ENCODE measurements around the gene TCF4. TPM values are rescaled to one million over a fixed set of nuclear protein-coding genes. Genes with fewer than 3 reads are reported as not detected.

TCF4 gene
- total and polyA plus RNA-seq, 7 donors = 8.6 to 68.9 (median 36.8) TPM

DNA sequence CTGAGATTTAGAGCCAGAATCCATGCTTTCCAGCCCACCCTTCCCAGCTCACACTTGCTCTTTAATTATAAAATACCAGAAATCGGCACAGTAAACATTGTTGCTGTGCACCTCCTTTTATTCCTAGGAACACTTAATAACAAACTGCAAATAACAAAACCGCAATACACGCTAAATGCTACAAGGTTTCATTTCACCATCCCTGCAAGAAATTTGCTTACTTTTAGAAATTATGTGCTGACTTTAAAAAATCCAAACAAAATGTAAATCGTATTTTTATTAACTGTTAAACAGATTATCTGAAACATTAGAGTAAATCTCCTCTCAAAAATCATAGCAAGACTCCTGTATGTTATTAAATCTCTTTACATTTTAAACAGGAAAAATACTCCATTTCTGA lies 79.3 kb downstream of the TCF4 start:
- Histone ChIP-seq H3K9me3 (no peaks in the 10 kb centered on the region), H3K4me3 (peak overlapping the region; percentile 22), H3K4me1 (peaks cover 18% of the 10 kb centered on the region), H3K27me3 (ENCODE audit: insufficient read depth in 3 of 3, low read length in 2 of 3) (no peaks in the 10 kb centered on the region), H3K36me3 (ENCODE audit: insufficient read depth in 1 of 2, low read depth in 1 of 2) (no peaks in the 10 kb centered on the region), H3K27ac (peak overlapping the region; percentile 72)
- intact Hi-C loops (cut with DNase I) = loop anchor here in 1 of 2 donors (5.0 kb wide), 1 partner anchor 34 kb away; no protein-coding TSS in a partner anchor
- ATAC-seq (no peak), DNase-seq (no peak)
- 65 to 81% (median 80%) methylated on average over 4 of the region's 4 CpGs for WGBS, 3 donors
- TF ChIP-seq, protein P1, sequence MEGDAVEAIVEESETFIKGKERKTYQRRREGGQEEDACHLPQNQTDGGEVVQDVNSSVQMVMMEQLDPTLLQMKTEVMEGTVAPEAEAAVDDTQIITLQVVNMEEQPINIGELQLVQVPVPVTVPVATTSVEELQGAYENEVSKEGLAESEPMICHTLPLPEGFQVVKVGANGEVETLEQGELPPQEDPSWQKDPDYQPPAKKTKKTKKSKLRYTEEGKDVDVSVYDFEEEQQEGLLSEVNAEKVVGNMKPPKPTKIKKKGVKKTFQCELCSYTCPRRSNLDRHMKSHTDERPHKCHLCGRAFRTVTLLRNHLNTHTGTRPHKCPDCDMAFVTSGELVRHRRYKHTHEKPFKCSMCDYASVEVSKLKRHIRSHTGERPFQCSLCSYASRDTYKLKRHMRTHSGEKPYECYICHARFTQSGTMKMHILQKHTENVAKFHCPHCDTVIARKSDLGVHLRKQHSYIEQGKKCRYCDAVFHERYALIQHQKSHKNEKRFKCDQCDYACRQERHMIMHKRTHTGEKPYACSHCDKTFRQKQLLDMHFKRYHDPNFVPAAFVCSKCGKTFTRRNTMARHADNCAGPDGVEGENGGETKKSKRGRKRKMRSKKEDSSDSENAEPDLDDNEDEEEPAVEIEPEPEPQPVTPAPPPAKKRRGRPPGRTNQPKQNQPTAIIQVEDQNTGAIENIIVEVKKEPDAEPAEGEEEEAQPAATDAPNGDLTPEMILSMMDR (IDR thresholded peaks at IDR 0.05) = no peak

DNA sequence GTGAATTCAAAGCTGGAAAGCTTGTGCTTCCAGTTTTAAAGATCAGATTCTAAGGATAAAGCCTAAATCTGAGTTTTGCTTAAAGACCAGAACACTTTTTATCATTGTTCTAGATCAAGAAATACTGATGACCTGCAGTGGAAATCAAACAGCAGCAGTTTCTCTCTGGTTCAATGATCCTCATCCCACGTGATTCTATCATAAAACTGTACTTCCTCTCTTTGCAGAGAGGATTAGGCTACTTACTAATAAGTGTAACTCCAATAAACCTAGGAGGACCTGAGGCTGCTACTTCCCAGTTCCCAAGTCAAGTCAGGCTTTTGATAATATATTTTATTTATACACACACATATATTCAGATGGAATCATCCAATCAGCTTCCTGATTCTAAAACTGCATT lies 81.9 kb downstream of the TCF4 start:
- no peak overlapping the region for H3K27ac ChIP-seq
- intact Hi-C loops (cut with DNase I) = loop anchor here in 1 of 2 donors (5.0 kb wide), 1 partner anchor 36 kb away; no protein-coding TSS in a partner anchor

DNA sequence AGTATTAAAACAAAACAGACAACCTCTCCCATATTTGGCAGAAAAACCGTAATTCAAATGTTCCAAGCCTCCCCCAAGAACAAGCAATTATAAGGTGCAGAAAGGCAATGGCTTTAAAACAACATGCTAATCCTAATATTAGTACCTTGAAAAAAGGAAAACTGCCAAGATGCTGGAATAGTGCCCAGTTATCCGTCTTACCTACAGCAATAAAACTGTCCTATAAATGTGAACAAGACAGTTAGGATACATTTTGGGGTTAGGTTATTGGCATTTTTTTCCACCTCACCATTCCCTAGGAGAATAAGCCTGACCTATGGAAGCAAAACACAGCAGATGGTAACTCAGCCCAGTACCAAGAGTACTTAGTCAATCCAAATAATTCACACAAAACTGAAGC lies 83.2 kb downstream of the TCF4 start:
- Histone ChIP-seq H3K27ac (no peak overlapping the region), H3K4me1 (peaks cover 26% of the 10 kb centered on the region), H3K27me3 (ENCODE audit: insufficient read depth in 3 of 3, low read length in 2 of 3) (no peaks in the 10 kb centered on the region), H3K36me3 (ENCODE audit: insufficient read depth in 1 of 2, low read depth in 1 of 2) (no peaks in the 10 kb centered on the region), H3K4me3 (no peak overlapping the region), H3K9me3 (no peaks in the 10 kb centered on the region)
- no peak for DNase-seq
- 54 to 57% (median 54%) methylated on average over 2 of the region's 2 CpGs for WGBS, 3 donors
- TF ChIP-seq, protein P1 (IDR thresholded peaks at IDR 0.05) = no peak
- intact Hi-C loops (cut with DNase I) = loop anchor here in 1 of 2 donors (5.0 kb wide), 1 partner anchor 37 kb away; no protein-coding TSS in a partner anchor
- no peak for ATAC-seq

More for the DNA sequence above, 81.9 kb downstream of the TCF4 start:
- ATAC-seq (no peak), DNase-seq (no peak)
- TF ChIP-seq, protein P1 (IDR thresholded peaks at IDR 0.05) = no peak
- no peaks in the 10 kb centered on the region for H3K36me3 ChIP-seq (ENCODE audit: insufficient read depth in 1 of 2, low read depth in 1 of 2)
- peaks cover 25% of the 10 kb centered on the region for H3K4me1 ChIP-seq
- 63 to 69% (median 64%) methylated on average over 1 of the region's 1 CpG for WGBS, 3 donors
- H3K4me3 ChIP-seq = no peak overlapping the region
- H3K27me3 ChIP-seq (ENCODE audit: insufficient read depth in 3 of 3, low read length in 2 of 3) = no peaks in the 10 kb centered on the region
- no peaks in the 10 kb centered on the region for H3K9me3 ChIP-seq

DNA sequence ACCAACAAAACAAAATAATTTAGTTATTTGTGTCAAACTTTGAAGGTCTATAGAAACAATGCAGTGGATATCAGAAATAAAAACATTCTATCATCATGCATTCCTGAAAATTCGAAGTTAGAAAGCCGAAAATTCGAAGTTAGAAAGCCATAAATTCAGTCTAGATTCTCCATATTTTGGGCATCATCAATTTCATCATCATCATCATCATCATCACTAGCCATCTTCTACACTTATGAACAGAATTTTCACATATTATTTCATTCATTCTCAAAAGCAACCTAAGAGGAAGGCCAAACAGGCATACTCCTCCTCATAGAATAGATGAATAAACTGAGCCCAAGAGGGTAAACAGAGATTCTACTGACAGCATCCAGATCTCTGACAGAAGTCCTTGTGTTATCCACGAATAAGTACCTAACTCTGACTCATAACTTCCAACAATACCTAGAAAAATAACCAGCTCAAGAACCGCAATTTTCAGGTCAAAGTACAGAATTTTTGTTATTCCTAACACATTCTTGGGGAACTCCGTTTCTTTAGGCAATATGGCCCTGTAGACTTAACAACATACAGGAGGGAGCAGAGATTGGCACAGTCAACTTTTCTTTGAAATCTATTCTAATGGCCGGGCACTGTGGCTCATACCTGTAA lies 84.7 kb downstream of the TCF4 start:
- H3K36me3 ChIP-seq (ENCODE audit: insufficient read depth in 1 of 2, low read depth in 1 of 2) = no peaks in the 10 kb centered on the region
- H3K4me1 ChIP-seq = peaks cover 25% of the 10 kb centered on the region
- DNase-seq = no peak
- intact Hi-C loops (cut with DNase I) = no loop called here
- no peak overlapping the region for H3K27ac ChIP-seq
- H3K4me3 ChIP-seq = no peak overlapping the region
- H3K27me3 ChIP-seq (ENCODE audit: insufficient read depth in 3 of 3, low read length in 2 of 3) = no peaks in the 10 kb centered on the region
- TF ChIP-seq, protein P1 (IDR thresholded peaks at IDR 0.05) = no peak
- H3K9me3 ChIP-seq = no peaks in the 10 kb centered on the region
- ATAC-seq = no peak
- WGBS, 3 donors = 89 to 94% (median 90%) methylated on average over 7 of the region's 7 CpGs

Data from psoas muscle (tissue), 8 donors.